HG02981 (cell line): ENCODE data around the gene AKAP9.
"Not testable (repeated sequence)": the region's sequence is repeated elsewhere in the genome, so short reads cannot be mapped to it uniquely, and the experiment has no call there.

Source experiments
- ATAC-seq: cut with Tn5 transposase; IDR thresholded peaks from one replicate; pipeline ENCODE4 v1.9.1; 2021; ENCODE audit warnings: mild to moderate bottlenecking, moderate library complexity; ENCODE audit not compliant: unreplicated experiment

The AKAP9 gene

DNA sequence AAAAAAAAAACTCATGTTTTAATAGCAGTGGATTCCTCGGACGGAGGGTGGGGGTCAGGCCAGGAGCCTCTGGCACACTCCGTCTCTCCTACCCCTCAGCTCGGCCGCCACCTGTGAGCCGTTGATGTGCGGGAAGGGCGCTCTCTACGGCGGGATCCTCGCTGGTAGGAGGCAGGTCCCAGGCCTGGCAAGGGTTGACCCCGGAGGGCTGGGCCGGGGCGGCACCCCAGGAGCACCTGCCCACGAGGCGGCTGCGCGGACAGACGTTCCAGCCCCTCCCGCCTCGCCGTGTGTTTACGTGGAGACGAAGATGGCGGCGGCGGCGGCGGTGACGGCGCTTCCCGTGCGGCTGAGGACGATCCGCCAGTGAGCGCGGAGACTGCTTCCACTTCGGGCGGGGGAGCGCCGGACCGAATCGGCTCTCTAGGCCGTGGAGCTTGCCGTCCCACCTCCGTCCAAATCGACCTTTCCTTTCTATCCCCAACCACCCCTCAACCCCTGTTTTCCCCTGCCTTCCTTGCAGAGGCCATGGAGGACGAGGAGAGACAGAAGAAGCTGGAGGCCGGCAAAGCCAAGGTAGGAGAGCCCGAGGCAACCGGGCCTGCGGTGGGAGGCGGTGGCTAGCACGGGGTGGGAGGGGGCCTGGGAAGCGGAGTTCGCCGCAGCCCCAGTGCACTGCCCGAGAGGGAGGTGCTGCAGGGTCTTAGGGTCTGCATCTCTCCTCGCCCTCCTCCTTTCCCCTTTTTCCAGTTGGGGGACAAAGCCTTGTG, at the start of gene AKAP9:
Gene AKAP9 (plus strand): TSS at position 291 of the 770 bp plus-strand sequence. CDS start 238 bp downstream, at position 529.
- peak; percentile 91 for ATAC-seq

DNA sequence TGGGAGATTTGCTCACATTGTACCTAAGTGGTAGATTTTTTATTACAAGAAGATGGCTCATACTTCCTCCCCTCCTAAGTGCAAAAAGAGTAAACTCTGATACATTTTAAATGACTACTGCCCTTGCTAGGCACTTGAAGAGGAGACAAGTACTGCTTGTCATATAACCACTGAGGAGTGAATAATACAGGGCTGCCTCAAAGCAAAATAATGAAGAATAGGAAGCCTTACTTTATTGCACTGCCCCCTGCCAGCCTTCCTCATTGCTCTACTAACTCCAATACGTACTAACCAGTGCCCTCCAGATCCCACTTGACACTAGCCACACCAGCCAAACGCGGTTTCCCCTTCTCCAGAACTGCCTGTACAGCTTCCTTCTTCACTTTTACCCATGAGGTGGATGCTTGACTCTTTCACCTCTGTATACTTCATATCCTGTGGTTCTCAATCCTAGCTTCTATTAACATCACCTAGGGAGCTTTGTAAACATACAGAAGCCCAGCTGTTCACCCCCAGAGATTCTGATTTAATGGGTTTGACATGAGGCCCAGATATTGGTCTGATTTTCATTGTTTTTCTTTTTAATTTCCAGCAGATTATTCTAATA, 48.5 kb upstream of the AKAP9 start:
- ATAC-seq = no peak

DNA sequence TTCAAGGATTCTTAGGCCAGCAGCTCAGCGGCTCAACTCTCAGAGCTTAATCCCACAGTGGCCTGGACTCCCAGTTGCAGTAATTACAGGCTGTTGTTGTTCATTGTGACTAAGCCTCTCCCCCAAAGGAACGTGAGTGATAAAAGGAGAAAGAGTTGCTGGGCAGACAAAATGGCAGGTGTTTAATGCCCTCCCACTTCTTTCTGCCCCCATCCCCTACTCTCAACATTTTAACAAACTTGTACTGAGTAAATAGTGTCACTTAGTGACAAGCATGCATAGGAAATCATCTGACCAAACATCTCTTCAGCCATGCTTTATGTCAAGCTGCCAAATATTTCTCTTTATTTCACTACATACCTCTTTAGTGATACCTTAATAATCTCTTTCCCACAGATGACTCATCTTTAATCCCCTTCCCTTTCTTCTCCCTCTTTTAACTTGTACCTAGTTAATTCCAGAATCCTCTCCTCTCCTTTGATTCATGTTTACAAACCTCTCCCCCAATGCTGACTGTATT, 47.8 kb upstream of the AKAP9 start:
- ATAC-seq = no peak

DNA sequence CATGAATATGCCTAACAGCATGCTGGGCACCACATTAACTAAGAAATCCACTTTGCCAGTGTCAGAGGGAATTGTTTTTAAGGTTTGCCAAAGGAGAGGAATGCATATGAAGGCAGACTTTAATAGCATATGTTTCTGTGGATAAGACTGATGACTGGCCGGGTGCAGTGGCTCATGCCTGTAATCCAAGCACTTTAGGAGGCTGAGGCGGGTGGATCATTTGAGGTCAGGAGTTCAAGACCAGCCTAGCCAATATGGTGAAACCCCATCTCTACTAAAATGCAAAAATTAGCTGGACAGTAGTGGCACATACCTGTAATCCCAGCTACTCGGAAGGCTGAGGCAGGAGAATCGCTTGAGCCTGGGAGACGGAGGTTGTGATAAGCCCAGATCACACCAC, 47.0 kb upstream of the AKAP9 start:
- ATAC-seq = not testable (repeated sequence)

DNA sequence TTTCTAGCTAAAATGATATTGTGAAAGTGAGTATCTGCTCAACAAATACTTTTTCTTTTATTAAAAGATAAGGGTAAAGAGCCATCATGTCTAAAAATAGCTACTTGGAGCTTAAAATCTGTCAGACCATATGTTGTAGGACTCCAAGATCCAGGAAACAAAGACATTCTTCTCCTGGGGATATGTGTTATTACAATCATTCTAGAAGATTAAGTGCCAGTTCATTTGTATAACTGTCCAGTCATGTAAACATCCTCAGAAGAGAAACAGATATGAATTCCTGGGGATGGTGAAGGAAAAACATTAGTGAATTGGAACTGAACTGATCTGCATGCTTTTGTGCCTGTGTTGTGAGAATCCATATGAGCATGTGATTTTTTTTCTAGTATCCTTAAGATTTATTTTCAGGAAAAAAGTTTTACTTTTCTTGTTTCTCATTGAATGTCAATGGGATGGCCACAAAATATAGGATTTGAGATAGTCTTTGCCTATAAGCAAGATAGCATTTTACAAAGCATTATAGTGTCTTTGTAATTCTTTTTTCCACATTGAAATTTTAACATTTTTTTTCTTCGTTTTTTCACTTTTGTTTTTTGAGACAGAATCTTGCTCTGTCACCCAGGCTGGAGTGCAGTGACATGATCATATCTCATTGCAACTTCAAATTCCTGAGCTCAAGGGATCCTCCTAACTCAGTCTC, 45.7 kb upstream of the AKAP9 start:
- ATAC-seq = no peak

DNA sequence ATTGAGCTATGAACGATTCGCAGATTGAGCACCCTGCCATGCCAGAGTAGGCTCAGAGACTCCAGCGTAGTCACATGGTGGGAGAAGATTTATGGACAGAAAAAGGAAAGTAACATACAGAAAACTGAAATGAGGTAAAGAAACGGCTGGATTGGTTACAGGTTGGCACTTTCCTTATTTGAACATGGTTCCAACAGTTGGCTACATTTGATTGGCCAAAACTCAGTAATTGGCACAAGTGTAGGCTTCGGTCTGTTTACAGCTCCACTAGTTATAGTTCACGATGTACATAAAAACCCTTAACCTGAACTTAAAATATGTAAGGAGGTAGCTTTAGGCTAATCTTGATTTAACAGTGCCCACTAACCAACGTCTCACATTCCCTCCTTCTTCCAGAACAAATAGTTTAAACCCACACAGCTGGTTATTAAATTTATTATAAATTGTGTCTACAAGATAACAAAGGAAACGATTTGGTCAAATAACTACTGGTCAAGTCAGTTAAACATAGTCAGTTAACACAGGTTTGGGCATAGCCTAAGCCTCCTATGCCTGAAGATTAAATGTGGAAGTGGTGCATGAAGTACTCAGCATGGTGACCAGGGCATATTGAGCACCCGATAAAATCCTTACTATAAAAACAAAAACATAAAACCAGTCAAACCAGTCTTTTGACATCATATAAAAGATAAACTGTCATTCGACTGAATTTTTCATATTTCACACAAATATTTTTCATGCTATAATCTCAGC, 42.2 kb upstream of the AKAP9 start:
- no peak for ATAC-seq

DNA sequence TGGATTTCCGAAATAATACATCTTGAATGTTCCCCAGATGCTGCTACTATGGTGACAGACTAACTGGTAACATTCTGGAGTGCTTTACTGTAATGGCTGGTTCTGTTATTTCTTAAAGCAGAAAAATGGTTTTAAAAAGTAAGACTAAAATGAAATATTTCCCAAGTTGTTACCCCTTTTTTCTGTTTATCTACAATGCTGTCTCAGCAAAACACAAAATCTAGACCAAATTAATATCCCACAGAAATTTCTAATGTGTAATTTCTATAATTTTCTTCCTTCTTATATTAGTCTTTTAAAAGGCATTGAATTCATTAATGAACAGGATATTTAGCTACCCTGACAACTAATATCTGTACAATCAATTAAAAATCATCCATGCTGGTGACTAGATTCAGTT, 41.1 kb upstream of the AKAP9 start:
- no peak for ATAC-seq

DNA sequence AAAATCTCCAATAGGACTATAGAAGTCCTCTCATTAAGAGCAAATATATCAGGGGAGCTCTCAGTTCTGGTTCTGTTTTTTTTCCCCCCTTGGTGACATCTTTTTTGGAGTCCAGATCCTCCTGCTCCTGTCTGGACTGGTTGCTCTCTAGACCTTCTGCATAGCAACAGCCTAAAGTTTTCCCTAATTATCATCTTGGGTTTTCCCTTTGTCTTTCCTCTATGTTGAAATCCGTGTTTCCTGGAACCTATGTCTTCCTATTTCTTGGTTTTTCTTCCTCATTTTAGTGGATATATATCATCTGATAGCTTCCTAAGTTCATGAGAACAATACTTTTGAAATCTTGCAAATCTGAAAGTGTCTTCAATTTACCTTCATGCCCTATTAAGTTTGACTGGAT, 30.5 kb upstream of the AKAP9 start:
- ATAC-seq = no peak

DNA sequence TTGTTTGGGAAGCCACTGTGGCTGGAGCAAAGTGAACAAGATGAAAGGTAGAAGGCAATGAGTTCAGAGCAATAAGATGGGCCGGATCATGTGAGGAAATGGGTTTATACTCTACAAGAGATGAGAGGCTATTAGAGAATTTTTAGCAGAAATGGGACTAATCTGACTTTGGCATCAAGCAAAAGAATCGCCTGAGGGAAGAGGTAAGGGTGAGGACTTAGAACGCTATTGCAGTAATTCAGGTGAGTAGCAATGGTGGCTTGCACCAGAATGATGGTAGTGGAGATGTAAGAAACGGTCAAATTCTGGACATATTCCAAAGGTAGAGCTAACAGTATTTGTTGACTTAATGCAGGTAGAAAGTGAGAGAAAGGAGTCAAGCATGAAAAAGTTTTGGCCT, 29.5 kb upstream of the AKAP9 start:
- no peak for ATAC-seq

DNA sequence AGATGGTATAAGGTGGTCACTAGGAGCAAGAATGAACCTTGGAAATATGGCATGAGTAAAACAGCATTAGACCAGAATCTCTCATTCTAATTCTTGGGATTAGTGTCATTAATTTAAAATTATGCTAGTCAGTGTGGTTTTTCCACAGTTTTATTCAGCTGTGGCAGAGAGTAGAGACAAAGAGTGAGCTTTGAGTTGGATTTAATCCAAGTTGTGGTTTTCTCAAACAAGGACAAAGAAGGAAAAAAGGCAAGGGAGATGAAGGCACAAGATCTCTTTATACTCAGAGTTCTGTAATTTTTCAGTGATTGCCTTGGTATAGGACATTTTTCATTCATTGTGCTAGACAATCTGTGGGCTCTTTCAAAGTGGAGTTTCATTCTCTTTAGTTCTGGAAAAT, 28.2 kb upstream of the AKAP9 start:
- no peak for ATAC-seq

DNA sequence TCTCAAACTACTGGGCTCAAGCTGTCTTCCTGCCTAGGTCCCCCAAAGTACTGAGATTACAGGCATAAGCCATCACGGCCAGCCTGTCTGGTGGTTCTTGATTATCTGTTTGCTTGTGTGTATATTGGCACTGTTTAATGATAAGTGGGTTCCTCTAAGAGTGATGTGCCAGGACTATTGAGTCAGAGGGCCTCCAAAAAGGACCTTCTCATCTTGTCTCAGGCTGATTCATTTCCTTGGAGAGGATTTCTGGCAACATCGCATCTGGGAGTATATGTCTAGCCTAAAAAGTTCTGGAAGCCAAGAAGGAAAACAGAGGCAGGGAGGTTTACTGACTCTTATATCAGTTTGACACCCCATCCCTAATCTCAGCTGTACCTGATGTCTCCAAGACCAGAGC, 27.1 kb upstream of the AKAP9 start:
- ATAC-seq = no peak

DNA sequence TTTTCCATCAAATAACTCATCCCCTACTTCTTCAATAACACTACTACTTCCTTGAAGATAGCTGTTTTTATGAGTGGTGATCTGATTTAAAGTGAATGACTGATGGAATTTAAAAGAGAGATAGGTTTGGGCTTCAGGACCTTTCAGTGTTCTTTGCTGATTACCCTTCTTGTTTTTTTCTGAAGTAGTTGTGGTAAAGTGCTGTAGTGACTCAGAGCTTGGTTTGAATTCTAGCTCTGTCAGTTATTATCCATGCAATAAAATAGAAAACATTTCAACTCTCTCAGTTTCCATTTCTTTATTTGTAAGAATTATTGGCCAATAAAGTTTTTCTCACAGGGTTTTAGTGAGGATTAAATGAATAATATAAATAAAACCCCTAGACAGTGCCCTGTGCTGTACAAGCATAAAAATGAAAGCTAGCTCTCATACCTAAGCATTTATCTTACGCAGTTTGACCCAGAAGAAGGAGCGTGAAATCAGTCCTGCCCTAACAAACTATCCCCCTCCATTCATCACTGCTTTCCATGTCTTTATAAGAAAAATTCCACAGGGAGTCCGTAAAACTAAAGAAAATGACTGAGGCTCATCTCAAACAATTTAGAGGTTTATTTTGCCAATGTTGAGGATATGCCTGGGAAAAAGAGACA, 25.1 kb upstream of the AKAP9 start:
- no peak for ATAC-seq

DNA sequence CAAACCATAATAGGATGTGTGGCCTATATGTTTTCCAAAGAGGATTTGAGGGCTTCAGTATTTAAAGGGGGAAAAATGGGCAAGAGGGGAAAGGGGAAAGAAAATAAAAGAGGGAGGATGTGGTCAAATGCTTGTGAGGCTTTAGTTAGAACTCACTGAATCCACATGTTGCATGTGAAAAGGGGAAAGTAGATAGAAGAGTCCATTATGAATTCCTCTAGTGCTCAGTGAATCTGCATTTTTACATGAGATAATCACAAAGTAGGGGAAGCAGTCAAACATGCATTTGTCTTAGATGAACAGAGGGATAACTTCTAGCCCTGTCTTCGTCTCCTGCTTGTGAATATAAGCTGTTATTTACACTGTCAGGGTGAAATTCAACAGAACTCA, 24.6 kb upstream of the AKAP9 start:
- ATAC-seq = no peak

DNA sequence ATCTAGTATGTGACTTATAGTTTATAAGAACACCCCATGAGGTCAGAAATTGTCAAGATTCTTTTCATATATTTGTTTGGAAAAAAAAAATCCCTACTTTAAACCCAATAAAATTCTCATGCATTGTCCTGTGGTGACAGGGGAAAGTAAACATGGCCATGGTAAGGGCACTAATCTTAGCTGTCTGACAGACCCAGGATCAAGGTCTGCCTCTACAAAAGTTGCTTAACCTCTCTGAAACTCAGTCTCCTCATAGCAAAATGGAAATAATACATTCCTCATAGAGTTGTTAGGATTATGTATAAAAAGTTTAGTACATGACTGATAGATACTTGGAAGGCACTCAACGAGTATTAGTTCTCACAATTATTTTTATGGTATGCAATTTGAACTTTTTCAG, 22.3 kb upstream of the AKAP9 start:
- no peak for ATAC-seq

DNA sequence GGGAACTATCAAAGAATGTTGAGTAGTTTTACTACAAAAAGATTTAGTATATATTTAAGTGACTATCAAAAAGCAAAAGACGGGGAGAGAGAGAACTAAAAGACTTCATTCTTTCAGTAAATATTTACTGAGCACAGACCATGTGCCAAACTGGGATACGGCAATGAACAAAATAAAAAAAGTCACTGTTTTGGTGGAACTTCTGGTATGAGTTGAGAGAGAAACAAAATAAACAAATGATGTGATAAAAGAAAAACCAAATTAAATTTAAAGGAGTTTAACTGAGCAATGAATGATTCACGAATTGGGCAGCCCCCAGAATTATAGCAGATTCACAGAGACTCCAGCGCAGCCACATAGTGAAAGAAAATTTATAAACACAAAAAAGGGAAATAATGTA, 17.8 kb upstream of the AKAP9 start:
- no peak for ATAC-seq

DNA sequence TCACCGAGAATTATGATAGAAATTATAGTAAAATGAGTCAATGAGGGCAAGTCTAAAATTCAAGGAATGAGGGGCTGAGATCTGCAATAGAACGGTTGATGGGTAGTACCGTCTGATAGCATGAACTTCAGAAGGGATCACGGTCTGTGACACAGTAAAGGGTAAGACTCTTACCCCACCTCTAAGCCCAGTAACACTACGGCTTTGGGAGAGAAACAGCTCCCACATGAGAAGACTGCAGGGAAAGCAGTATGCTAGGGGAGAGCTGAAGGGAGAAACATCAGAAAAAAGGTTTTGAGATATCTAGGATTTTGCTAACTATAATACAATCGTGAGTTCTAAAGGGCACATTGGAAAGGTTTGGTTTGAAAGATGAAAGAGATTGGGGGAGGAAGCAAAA, 12.8 kb upstream of the AKAP9 start:
- no peak for ATAC-seq

DNA sequence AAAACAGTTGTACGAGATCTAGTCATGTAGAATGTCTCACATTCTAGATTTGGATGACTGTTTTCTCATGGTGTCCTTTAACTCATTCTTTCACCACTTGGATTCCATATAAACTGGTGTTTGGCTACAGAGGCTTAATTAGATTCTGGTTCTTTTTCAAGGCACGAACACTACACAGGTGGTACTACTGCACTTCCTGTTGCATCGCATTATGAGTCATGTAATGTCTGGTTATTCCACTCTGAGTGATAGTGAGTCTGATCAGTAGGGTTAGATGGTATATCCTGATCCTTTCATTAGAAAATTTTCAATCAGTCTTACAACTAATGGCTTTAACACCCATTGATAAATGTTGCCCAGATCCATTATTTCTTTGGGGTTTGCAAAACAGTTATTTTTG, 11.2 kb upstream of the AKAP9 start:
- ATAC-seq = peak; percentile 71

DNA sequence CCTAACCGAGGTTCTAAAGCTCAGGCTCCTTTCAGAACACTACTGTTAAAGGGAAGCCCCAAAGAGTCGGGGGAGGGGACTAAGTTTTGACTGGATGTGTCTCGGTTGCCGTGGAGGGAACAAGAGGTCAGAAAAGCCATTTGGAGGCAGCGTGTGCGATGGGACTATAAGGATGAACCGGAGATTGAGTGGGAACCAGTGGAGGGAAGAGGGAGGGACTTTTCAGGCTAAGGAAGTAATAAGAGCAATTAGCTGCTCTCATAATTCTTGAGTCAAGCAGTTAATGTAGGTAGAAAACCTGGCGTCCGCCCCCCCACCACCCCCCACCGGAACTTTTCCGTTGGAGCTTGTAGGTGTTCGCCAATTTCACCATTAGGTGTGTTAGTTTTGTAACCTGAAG, 491 bp upstream of the AKAP9 start:
- ATAC-seq = peak; percentile 24

DNA sequence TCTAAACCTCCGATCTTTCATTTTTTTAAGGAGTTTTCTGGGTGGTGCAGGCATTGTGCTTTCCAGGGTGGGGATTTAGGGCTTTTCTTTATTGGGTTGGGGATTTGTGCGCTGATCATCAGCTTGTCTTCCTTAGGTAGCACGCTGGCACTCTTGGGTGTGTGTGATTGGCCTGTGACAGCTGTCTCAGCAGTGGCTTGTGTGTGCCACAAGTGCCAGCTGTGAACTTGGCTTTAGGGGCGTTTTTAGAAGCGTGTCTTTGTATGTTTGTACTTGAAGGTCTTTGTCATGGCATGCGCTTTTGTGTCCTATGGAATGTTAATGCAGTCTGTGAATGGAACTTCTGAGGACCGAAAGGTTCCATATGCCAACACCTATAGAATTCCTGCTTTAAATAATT, 788 bp downstream of the AKAP9 start:
- ATAC-seq = peak; percentile 38

DNA sequence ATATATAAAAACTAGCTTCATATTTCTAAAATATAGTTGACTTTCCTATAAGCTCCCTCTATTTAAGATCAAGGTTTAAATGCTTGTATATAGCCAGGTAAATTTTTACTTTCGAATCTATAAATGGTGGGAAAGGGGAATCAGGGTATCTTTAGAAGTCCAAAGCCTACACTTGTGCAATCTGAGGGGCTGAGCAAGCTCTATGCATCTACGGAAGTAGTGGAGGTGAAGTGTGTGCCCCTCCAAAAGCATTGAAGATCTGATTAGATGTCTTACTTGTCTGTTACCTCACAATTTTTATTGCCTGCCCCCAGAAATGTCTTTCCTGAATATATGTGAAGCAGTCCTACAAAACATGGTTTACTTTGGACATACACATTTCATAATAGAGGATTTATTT, 1.6 kb downstream of the AKAP9 start:
- ATAC-seq = no peak

DNA sequence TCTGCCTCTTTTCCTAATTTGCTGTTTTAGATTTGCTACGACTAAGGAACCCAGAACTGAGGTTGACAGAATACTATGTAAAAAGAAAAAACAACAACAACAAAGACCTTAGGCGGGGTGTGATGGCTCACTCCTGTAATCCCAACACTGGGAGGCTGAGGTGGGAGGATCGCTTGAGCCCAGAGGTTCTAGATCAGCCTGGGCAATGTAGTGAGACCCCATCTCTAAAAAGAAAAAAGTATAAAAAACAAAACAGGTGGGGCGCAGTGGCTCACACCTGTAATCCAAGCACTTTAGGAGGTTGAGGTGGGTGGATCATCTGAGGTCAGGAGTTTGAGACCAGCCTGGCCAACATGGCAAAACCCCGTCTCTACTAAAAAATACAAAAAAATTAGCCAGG, 4.3 kb downstream of the AKAP9 start:
- ATAC-seq = not testable (repeated sequence)
